ENCODE results near the gene RFTN1. TPM values are rescaled to one million over a fixed set of nuclear protein-coding genes. Genes with fewer than 3 reads are reported as not detected.

Gene RFTN1
- total and polyA plus RNA-seq, 11 donors: 17.1 to 40.8 (median 26.4) TPM

GRCh38 chr3:16374047-16374934, 139.2 kb downstream of the RFTN1 start:
- no peaks in the 10 kb centered on the region for H3K27me3 ChIP-seq
- H3K36me3 ChIP-seq: peaks cover 0 to 30% (median 9%) of the 10 kb centered on the region in 9 donors
- H3K9me3 ChIP-seq: no peaks in the 10 kb centered on the region
- peaks cover 27 to 96% (median 77%) of the 10 kb centered on the region in 12 donors for H3K4me1 ChIP-seq
- DNase-seq: no peak
- no peak overlapping the region for H3K4me3 ChIP-seq
- peak overlapping the region in 10 of 12 donors; percentile 23 to 78 (median 70) for H3K27ac ChIP-seq
- 50 to 78% (median 62%) methylated on average over 17 of the region's 17 CpGs for WGBS, 4 donors
- no peak for ATAC-seq
- intact Hi-C loops (cut with DNase I): loop anchor here in 5 of 10 donors (5.0 to 10.0 kb wide), 5 partner anchors 87 to 141 kb away; partner anchors contain the start of gene RFTN1 (in 5 of the 5)
- TF ChIP-seq POLR2A (IDR thresholded peaks at IDR 0.05) (no peak), CTCF (IDR thresholded peaks at IDR 0.05) (no peak)

GRCh38 chr3:16373341-16373946, 140.1 kb downstream of the RFTN1 start:
- no peak overlapping the region for H3K4me3 ChIP-seq
- H3K36me3 ChIP-seq: peaks cover 0 to 39% (median 17%) of the 10 kb centered on the region in 9 donors
- intact Hi-C loops (cut with DNase I): loop anchor here in 5 of 10 donors (5.0 to 10.0 kb wide), 5 partner anchors 86 to 141 kb away; partner anchors contain the start of gene RFTN1 (in 5 of the 5)
- peaks cover 27 to 93% (median 76%) of the 10 kb centered on the region in 12 donors for H3K4me1 ChIP-seq
- peak overlapping the region in 11 of 12 donors; percentile 49 to 78 (median 69) for H3K27ac ChIP-seq
- ATAC-seq: peak in 2 of 4 donors; percentile 1 to 12
- no peak for TF ChIP-seq CTCF (IDR thresholded peaks at IDR 0.05)
- no peak for TF ChIP-seq POLR2A (IDR thresholded peaks at IDR 0.05)
- no peaks in the 10 kb centered on the region for H3K9me3 ChIP-seq
- 60 to 80% (median 62%) methylated on average over 3 of the region's 3 CpGs for WGBS, 4 donors
- DNase-seq: no peak
- H3K27me3 ChIP-seq: no peaks in the 10 kb centered on the region

- Histone ChIP-seq H3K27ac (peak overlapping the region in 11 of 12 donors; percentile 50 to 78 (median 69)), H3K9me3 (no peaks in the 10 kb centered on the region), H3K4me1 (peaks cover 27 to 89% (median 72%) of the 10 kb centered on the region in 12 donors)
Measured at GRCh38 chr3:16372362-16373292, 140.9 kb downstream of the RFTN1 start.

More at GRCh38 chr3:16372362-16373292, 140.9 kb downstream of the RFTN1 start:
- H3K4me3 ChIP-seq: no peak overlapping the region
- peaks cover 0 to 41% (median 22%) of the 10 kb centered on the region in 9 donors for H3K36me3 ChIP-seq
- 48 to 69% (median 53%) methylated on average over 12 of the region's 12 CpGs for WGBS, 4 donors
- ATAC-seq (peak in 2 of 4 donors; percentile 40), DNase-seq (peak in 3 of 5 donors; percentile 43 to 48 (median 47))
- TF ChIP-seq POLR2A (IDR thresholded peaks at IDR 0.05): no peak
- TF ChIP-seq CTCF (IDR thresholded peaks at IDR 0.05): no peak
- H3K27me3 ChIP-seq: no peaks in the 10 kb centered on the region
- intact Hi-C loops (cut with DNase I): loop anchor here in 5 of 10 donors (5.0 to 10.0 kb wide), 5 partner anchors 85 to 142 kb away; partner anchors contain the start of gene RFTN1 (in 5 of the 5)

All from heart left ventricle (tissue), 16 donors.